Naive thymus-derived CD4-positive, alpha-beta T cell (primary cell): ENCODE data around the gene TNNI3K. TPM values are rescaled to one million over a fixed set of nuclear protein-coding genes. Genes with fewer than 3 reads are reported as not detected.
"Not testable (repeated sequence)": the region's sequence is repeated elsewhere in the genome, so short reads cannot be mapped to it uniquely, and the experiment has no call there.

Experiments
- ATAC-seq: fragments of 150-1000 bp; cut with Tn5 transposase; 2 replicates; pipeline ENCODE4 v1.10.0; 2021; ENCODE audit warnings: mild to moderate bottlenecking, moderate library complexity
- CTCF ChIA-PET: fragments of 350-600 bp; sonication (Branson Sonifier 250); formaldehyde crosslinking; loops from one replicate; lab custom pipeline; 2021; ENCODE audit warnings: antibody characterized with exemption; lab: Charles Lee
- POLR2A ChIA-PET: fragments of 350-600 bp; sonication (Branson Sonifier 250); formaldehyde crosslinking; loops from one replicate; lab custom pipeline; 2021; ENCODE audit warnings: antibody characterized with exemption, inconsistent platforms; lab: Charles Lee
- DNase-seq, 9 donors: peaks; one replicate each; pipeline versions ENCODE4 v3.0.0 to v3.0.0-alpha.2; 2020 to 2022; ENCODE audit warnings: mixed read lengths in 1 of 9
- H3K27ac ChIP-seq: one replicate; pipeline ENCODE4 v1.7.0; 2013; ENCODE audit warnings: mild to moderate bottlenecking, low read depth, low read length, moderate library complexity
- H3K27me3 ChIP-seq, 2 donors: one replicate each; pipeline ENCODE4 v1.7.0; 2013; ENCODE audit warnings: low read length in 2 of 2, mild to moderate bottlenecking in 2 of 2, moderate library complexity in 2 of 2; ENCODE audit not compliant: control insufficient read depth in 2 of 2, insufficient read depth in 2 of 2
- H3K36me3 ChIP-seq, 3 experiments: 1 replicate in 2 of 3; 2 replicates in 1 of 3; pipeline ENCODE4 v1.7.0; 2013; ENCODE audit warnings: low read length in 3 of 3, mild to moderate bottlenecking in 3 of 3, moderate library complexity in 1 of 3; ENCODE audit not compliant: insufficient read depth in 3 of 3, control insufficient read depth in 2 of 3
- H3K4me1 ChIP-seq, 2 donors: one replicate each; pipeline ENCODE4 v1.7.0; 2013; ENCODE audit warnings: low read length in 2 of 2, mild to moderate bottlenecking in 2 of 2, moderate library complexity in 1 of 2; ENCODE audit not compliant: control insufficient read depth in 2 of 2, insufficient read depth in 2 of 2
- H3K4me3 ChIP-seq: 2 replicates; pipeline ENCODE4 v1.7.0; 2013; ENCODE audit warnings: mild to moderate bottlenecking, low read length
- H3K9me3 ChIP-seq, 3 experiments: 1 replicate in 2 of 3; 2 replicates in 1 of 3; pipeline ENCODE4 v1.7.0; 2013; ENCODE audit warnings: low read length in 3 of 3; ENCODE audit not compliant: control insufficient read depth in 2 of 3
- H3K27ac Mint-ChIP-seq, 9 donors: one replicate each; pipeline ENCODE4 v1.8.0; 2020 to 2022; ENCODE audit warnings: mixed read lengths in 9 of 9, mild to moderate bottlenecking in 8 of 9, moderate library complexity in 5 of 9, inconsistent platforms in 2 of 9
- H3K27me3 Mint-ChIP-seq, 5 donors: one replicate each; pipeline ENCODE4 v1.8.0; 2021 to 2022; ENCODE audit warnings: mixed read lengths in 5 of 5, mild to moderate bottlenecking in 1 of 5
- H3K36me3 Mint-ChIP-seq, 5 donors: one replicate each; pipeline ENCODE4 v1.8.0; 2020 to 2022; ENCODE audit warnings: mixed read lengths in 5 of 5, mild to moderate bottlenecking in 3 of 5, inconsistent platforms in 1 of 5
- H3K4me1 Mint-ChIP-seq, 7 donors: one replicate each; pipeline ENCODE4 v1.8.0; 2020 to 2022; ENCODE audit warnings: mixed read lengths in 7 of 7, mild to moderate bottlenecking in 3 of 7, inconsistent platforms in 1 of 7
- H3K4me3 Mint-ChIP-seq, 10 donors: one replicate each; pipeline ENCODE4 v1.8.0; 2020 to 2022; ENCODE audit warnings: mild to moderate bottlenecking in 10 of 10, mixed read lengths in 10 of 10, moderate library complexity in 6 of 10, inconsistent platforms in 2 of 10
- H3K9me3 Mint-ChIP-seq, 11 donors: one replicate each; pipeline ENCODE4 v1.8.0; 2020 to 2022; ENCODE audit warnings: mixed read lengths in 11 of 11, mild to moderate bottlenecking in 4 of 11, inconsistent platforms in 1 of 11, moderate library complexity in 1 of 11
- intact Hi-C, 2 donors: fragments of 100-400 bp; cut with micrococcal nuclease; formaldehyde crosslinking; loops; one replicate each; pipeline ENCODE4 v1.15.1; 2023
- polyA plus RNA-seq, 2 donors: library from polyadenylated mRNA; unstranded; fragments of 300-500 nt; fragmentation: Illumina TruSeq; gene quantifications; one replicate each; pipeline ENCODE4 v1.2.3, GENCODE V29; 2021
- total RNA-seq, 6 experiments: library from RNA in 5 of 6; stranded (reverse) in 5 of 6; gene quantifications; 1 replicate in 5 of 6; 2 replicates in 1 of 6; pipeline ENCODE4 v1.2.3 and lab custom pipeline; 2021 to 2026

The TNNI3K gene
- total and polyA plus RNA-seq, 7 experiments from 2014 or later = 0.41 TPM; not detected in 6

DNA sequence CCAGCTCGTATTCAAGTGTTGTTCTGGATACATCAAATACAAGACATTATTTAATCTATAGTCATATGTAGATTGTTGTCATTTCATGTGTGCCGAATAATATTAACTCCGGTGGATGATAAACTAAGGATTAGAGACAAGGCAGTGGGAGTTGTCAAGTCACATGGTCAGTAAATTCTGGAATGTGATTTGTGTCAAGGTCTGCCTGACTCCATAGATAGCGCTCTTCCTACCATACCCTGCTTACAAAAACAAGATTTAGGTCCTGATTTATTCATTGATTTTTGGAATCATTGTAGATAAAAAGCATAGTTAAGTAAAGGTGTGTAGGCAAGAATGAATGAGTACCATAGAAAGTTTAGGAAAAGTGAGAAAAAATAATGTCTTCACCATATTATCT lies 2.6 kb downstream of the TNNI3K start:
- intact Hi-C loops = no loop called here
- Histone ChIP-seq H3K27ac (no peak overlapping the region), H3K4me3 (no peak overlapping the region), H3K27me3 (no peaks in the 10 kb centered on the region), H3K4me1 (no peaks in the 10 kb centered on the region), H3K9me3 (no peaks in the 10 kb centered on the region), H3K36me3 (no peaks in the 10 kb centered on the region)
- peaks cover 0 to under 1% (median 0%) of the 10 kb centered on the region in 7 donors for H3K4me1 Mint-ChIP-seq
- no peak overlapping the region for H3K4me3 Mint-ChIP-seq
- no peaks in the 10 kb centered on the region for H3K27me3 Mint-ChIP-seq
- peaks cover 0 to 12% (median 0%) of the 10 kb centered on the region in 5 donors for H3K36me3 Mint-ChIP-seq
- CTCF ChIA-PET = no interaction called here
- H3K9me3 Mint-ChIP-seq = peaks cover 0 to 13% (median 0%) of the 10 kb centered on the region in 11 donors
- no peak overlapping the region for H3K27ac Mint-ChIP-seq
- no peak for ATAC-seq
- POLR2A ChIA-PET = no interaction called here
- DNase-seq = no peak

GRCh38 chr1:74245168-74245772 lies 10.1 kb downstream of the TNNI3K start:
- Histone ChIP-seq H3K27ac (no peak overlapping the region), H3K4me1 (no peaks in the 10 kb centered on the region), H3K4me3 (no peak overlapping the region), H3K9me3 (no peaks in the 10 kb centered on the region), H3K36me3 (no peaks in the 10 kb centered on the region), H3K27me3 (no peaks in the 10 kb centered on the region)
- DNase-seq = no peak
- Mint-ChIP-seq H3K4me3 (no peak overlapping the region), H3K36me3 (peaks cover 0 to 4% (median 0%) of the 10 kb centered on the region in 5 donors), H3K4me1 (peaks cover 0 to 1% (median 0%) of the 10 kb centered on the region in 7 donors), H3K27ac (no peak overlapping the region), H3K27me3 (no peaks in the 10 kb centered on the region), H3K9me3 (peaks cover 0 to 3% (median 0%) of the 10 kb centered on the region in 11 donors)
- intact Hi-C loops = no loop called here
- ChIA-PET POLR2A (no interaction called here), CTCF (no interaction called here)
- no peak for ATAC-seq

DNA sequence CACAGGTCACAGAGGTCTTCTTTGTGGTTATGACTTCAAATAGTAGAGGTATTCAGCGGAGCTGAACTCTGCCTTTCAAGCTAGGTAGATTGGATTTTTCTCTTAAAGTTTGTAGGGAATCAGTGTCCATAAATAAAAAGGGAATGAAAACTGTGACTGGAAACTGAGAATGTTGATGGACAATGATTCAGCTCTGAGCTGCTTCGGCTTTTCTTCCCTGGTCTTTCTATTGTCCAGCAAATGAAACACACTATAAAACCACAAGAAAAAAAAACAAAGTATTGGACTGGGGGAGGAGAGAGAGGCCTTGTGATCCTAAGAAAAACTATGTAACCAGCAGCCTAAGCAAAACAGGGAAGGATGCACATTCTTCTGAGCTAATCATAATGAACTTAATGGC lies 11.1 kb downstream of the TNNI3K start:
- Histone ChIP-seq H3K9me3 (no peaks in the 10 kb centered on the region), H3K4me3 (no peak overlapping the region), H3K36me3 (no peaks in the 10 kb centered on the region), H3K27ac (no peak overlapping the region), H3K4me1 (no peaks in the 10 kb centered on the region), H3K27me3 (no peaks in the 10 kb centered on the region)
- Mint-ChIP-seq H3K27ac (no peak overlapping the region), H3K9me3 (peaks cover 0 to 3% (median 0%) of the 10 kb centered on the region in 11 donors), H3K36me3 (peaks cover 0 to 4% (median 0%) of the 10 kb centered on the region in 5 donors), H3K4me1 (peaks cover 0 to 1% (median 0%) of the 10 kb centered on the region in 7 donors), H3K27me3 (no peaks in the 10 kb centered on the region), H3K4me3 (no peak overlapping the region)
- DNase-seq = no peak
- CTCF ChIA-PET = no interaction called here
- no peak for ATAC-seq
- intact Hi-C loops = no loop called here
- POLR2A ChIA-PET = no interaction called here

- POLR2A ChIA-PET = no interaction called here
Observed at GRCh38 chr1:74247881-74248528, 12.8 kb downstream of the TNNI3K start.

GRCh38 chr1:74253243-74253824 lies 18.1 kb downstream of the TNNI3K start:
- H3K4me1 ChIP-seq, H3K4me3 ChIP-seq, H3K27ac Mint-ChIP-seq, H3K4me1 Mint-ChIP-seq, DNase-seq, CTCF ChIA-PET, H3K36me3 ChIP-seq, H3K27ac ChIP-seq, H3K9me3 ChIP-seq, H3K27me3 ChIP-seq, H3K27me3 Mint-ChIP-seq, H3K4me3 Mint-ChIP-seq, POLR2A ChIA-PET, H3K9me3 Mint-ChIP-seq, intact Hi-C loops, ATAC-seq, H3K36me3 Mint-ChIP-seq: not testable (repeated sequence)

More at GRCh38 chr1:74247881-74248528, 12.8 kb downstream of the TNNI3K start:
- Mint-ChIP-seq H3K9me3 (peaks cover 0 to 3% (median 0%) of the 10 kb centered on the region in 11 donors), H3K36me3 (peaks cover 0 to 2% (median 0%) of the 10 kb centered on the region in 5 donors), H3K27me3 (no peaks in the 10 kb centered on the region), H3K4me3 (no peak overlapping the region), H3K27ac (no peak overlapping the region), H3K4me1 (no peaks in the 10 kb centered on the region)
- H3K27ac ChIP-seq = no peak overlapping the region
- no peaks in the 10 kb centered on the region for H3K27me3 ChIP-seq
- DNase-seq (no peak), ATAC-seq (no peak)
- no peaks in the 10 kb centered on the region for H3K9me3 ChIP-seq
- no peaks in the 10 kb centered on the region for H3K36me3 ChIP-seq
- H3K4me1 ChIP-seq = no peaks in the 10 kb centered on the region
- H3K4me3 ChIP-seq = no peak overlapping the region
- intact Hi-C loops = no loop called here
- CTCF ChIA-PET = no interaction called here

DNA sequence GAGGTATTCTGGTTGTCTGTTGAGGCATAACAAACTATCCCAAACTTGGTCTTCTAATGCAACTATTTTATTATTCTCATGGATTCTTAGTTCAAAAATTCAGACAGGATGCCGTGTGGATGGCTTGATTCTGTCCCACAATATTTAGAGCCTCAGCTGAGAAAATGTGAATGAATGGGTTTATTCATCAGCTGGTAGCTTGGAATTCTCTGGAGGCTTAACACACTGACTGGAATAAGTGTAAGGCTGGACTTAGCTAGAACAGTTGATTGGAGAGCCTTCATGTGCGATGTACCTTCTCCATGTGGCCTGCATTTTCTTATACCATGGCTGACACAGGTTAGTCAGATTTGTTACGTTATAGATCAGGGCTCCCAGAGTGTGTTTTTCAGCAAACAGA lies 30.8 kb downstream of the TNNI3K start:
- Histone ChIP-seq H3K27me3 (no peaks in the 10 kb centered on the region), H3K4me1 (no peaks in the 10 kb centered on the region), H3K27ac (no peak overlapping the region), H3K36me3 (no peaks in the 10 kb centered on the region), H3K4me3 (no peak overlapping the region), H3K9me3 (no peaks in the 10 kb centered on the region)
- no peaks in the 10 kb centered on the region for H3K4me1 Mint-ChIP-seq
- ATAC-seq = no peak
- no peak overlapping the region for H3K27ac Mint-ChIP-seq
- H3K4me3 Mint-ChIP-seq = no peak overlapping the region
- intact Hi-C loops = no loop called here
- ChIA-PET POLR2A (no interaction called here), CTCF (no interaction called here)
- no peaks in the 10 kb centered on the region for H3K9me3 Mint-ChIP-seq
- no peak for DNase-seq
- no peaks in the 10 kb centered on the region for H3K27me3 Mint-ChIP-seq
- H3K36me3 Mint-ChIP-seq = no peaks in the 10 kb centered on the region
